HepG2 (cell line): Measurements from ENCODE around the gene CSMD2. TPM values are rescaled to one million over a fixed set of nuclear protein-coding genes. Genes with fewer than 3 reads are reported as not detected.

ENCODE experiments used
- ATAC-seq: fragments of 200-7000 bp; cut with Tn5 transposase; 3 replicates; pipeline ENCODE4 v1.9.1; 2020; ENCODE audit warnings: mild to moderate bottlenecking, moderate library complexity
- BruUV-seq: library from RNA; stranded (reverse); fragments of 400-500 nt; replicated peaks from 2 replicates; lab custom pipeline; 2021; lab: Mats Ljungman, UMichigan
- CTCF ChIA-PET: fragments of 300-600 bp; formaldehyde crosslinking; extraction: SDS; loops from one replicate; lab custom pipeline; 2021; ENCODE audit warnings: low total read pairs, inconsistent platforms, low intra/inter-chr PET ratio; lab: Yijun Ruan, JAX
- POLR2A ChIA-PET: fragments of 350-600 bp; sonication (Branson Sonifier 250); formaldehyde crosslinking; loops from one replicate; lab custom pipeline; 2020; ENCODE audit warnings: antibody characterized with exemption, inconsistent platforms; lab: Yijun Ruan, JAX
- DNase-seq: peaks from one replicate; pipeline ENCODE4 v3.0.0-alpha.2; 2015; ENCODE audit warnings: low spot score
- FAIRE-seq: peaks from 3 replicates; lab custom pipeline; 2011; peaks lifted over from hg19 to GRCh38; lab: Jason Lieb, UNC
- H2AFZ ChIP-seq: one replicate; pipeline ENCODE4 v1.6.1; 2011; ENCODE audit warnings: low read length, inconsistent platforms
- H3K27ac ChIP-seq: fragments of 300-600 bp; 3 replicates; pipeline ENCODE4 v1.8.0; 2011; ENCODE audit warnings: mixed run types, mild to moderate bottlenecking, mixed read lengths, low read length, inconsistent platforms; ENCODE audit not compliant: insufficient read depth; ENCODE audit errors: extremely low read length
- H3K27me3 ChIP-seq, 2 experiments: fragments of 200-600 bp in 1 of 2; 2 replicates in 1 of 2; 3 replicates in 1 of 2; pipeline versions ENCODE4 v1.6.0 to v1.8.0; 2011; ENCODE audit warnings: low read length in 2 of 2, mild to moderate bottlenecking in 2 of 2, moderate library complexity in 2 of 2, inconsistent platforms in 1 of 2; ENCODE audit not compliant: insufficient read depth in 2 of 2, control insufficient read depth in 1 of 2
- H3K36me3 ChIP-seq, 2 experiments: fragments of 200-600 bp in 1 of 2; replicated peaks in 1 of 2; 2 replicates in 1 of 2; 3 replicates in 1 of 2; pipeline versions ENCODE4 v1.5.1 to v1.8.0; 2011; ENCODE audit warnings: low read length in 2 of 2, inconsistent platforms in 1 of 2; ENCODE audit not compliant: insufficient read depth in 2 of 2, control insufficient read depth in 1 of 2
- H3K4me1 ChIP-seq: 2 replicates; pipeline ENCODE4 v1.5.1; 2012; ENCODE audit warnings: low read length, inconsistent platforms; ENCODE audit not compliant: insufficient read depth
- H3K4me2 ChIP-seq: 2 replicates; pipeline ENCODE4 v1.6.0; 2011; ENCODE audit warnings: low read depth, low read length, inconsistent platforms
- H3K4me3 ChIP-seq, 3 experiments: fragments of 200-600 bp in 1 of 3; sonication (generic), shearing (Covaris generic) in 1 of 3; replicated peaks in 1 of 3; 2 replicates each; pipeline ENCODE4 v1.5.1; 2011 to 2016; ENCODE audit warnings: low read length in 3 of 3, inconsistent platforms in 2 of 3, low read depth in 2 of 3, mild to moderate bottlenecking in 2 of 3, control low read depth in 1 of 3, mixed read lengths in 1 of 3; ENCODE audit not compliant: insufficient read depth in 1 of 3
- H3K79me2 ChIP-seq: one replicate; pipeline ENCODE4 v1.6.1; 2011; ENCODE audit warnings: low read length, inconsistent platforms; ENCODE audit not compliant: insufficient read depth
- H3K9ac ChIP-seq: 2 replicates; pipeline ENCODE4 v1.6.0; 2011; ENCODE audit warnings: mild to moderate bottlenecking, low read depth, low read length, inconsistent platforms; ENCODE audit not compliant: insufficient read depth
- H3K9me3 ChIP-seq: 2 replicates; pipeline ENCODE4 v1.5.1; 2012; ENCODE audit warnings: mild to moderate bottlenecking, low read length
- H4K20me1 ChIP-seq: 2 replicates; pipeline ENCODE4 v1.6.0; 2011; ENCODE audit warnings: inconsistent platforms, mild to moderate bottlenecking, low read length, moderate library complexity; ENCODE audit not compliant: insufficient read depth
- DPF2 ChIP-seq: sonication (generic); formaldehyde crosslinking; IDR thresholded peaks from 2 replicates; pipeline ENCODE4 v1.4.0; 2020; ENCODE audit warnings: mild to moderate bottlenecking, low read depth, missing genetic modification reagents, borderline replicate concordance
- HES4 ChIP-seq: sonication (generic); formaldehyde crosslinking; IDR thresholded peaks from 2 replicates; pipeline ENCODE4 v1.9.0; 2021; ENCODE audit warnings: mild to moderate bottlenecking, missing genetic modification reagents, borderline replicate concordance
- JUND ChIP-seq: sonication (generic); formaldehyde crosslinking; IDR thresholded peaks from 2 replicates; pipeline ENCODE4 v1.8.0; 2022; ENCODE audit warnings: mild to moderate bottlenecking, missing genetic modification reagents
- KMT2A ChIP-seq: sonication (generic); formaldehyde crosslinking; IDR thresholded peaks from 2 replicates; pipeline ENCODE4 v1.4.0; 2020; ENCODE audit warnings: missing genetic modification reagents
- MEIS2 ChIP-seq: sonication (generic); formaldehyde crosslinking; IDR thresholded peaks from 2 replicates; pipeline ENCODE4 v1.9.0; 2021; ENCODE audit warnings: mild to moderate bottlenecking, missing genetic modification reagents
- NFATC3 ChIP-seq: sonication (generic); formaldehyde crosslinking; IDR thresholded peaks from 2 replicates; pipeline ENCODE4 v1.5.1; 2020; ENCODE audit warnings: mild to moderate bottlenecking, missing genetic modification reagents
- NFYC ChIP-seq: IDR thresholded peaks from 2 replicates; pipeline ENCODE4 v1.6.1; 2016; ENCODE audit warnings: missing genetic modification reagents, missing compliant biosample characterization
- POLR2AphosphoS2 ChIP-seq: IDR thresholded peaks from 2 replicates; pipeline ENCODE4 v1.6.1; 2011; ENCODE audit warnings: low read depth, low read length, improper control_type of control experiment
- PRMT3 ChIP-seq: sonication (generic); formaldehyde crosslinking; IDR thresholded peaks from 2 replicates; pipeline ENCODE4 v1.8.1; 2022; ENCODE audit warnings: low read depth, mild to moderate bottlenecking, moderate library complexity, missing genetic modification reagents, borderline replicate concordance
- SNAI1 ChIP-seq: sonication (generic); formaldehyde crosslinking; IDR thresholded peaks from 2 replicates; pipeline ENCODE4 v1.5.0; 2020; ENCODE audit warnings: mild to moderate bottlenecking, missing genetic modification reagents, borderline replicate concordance
- SRF ChIP-seq: IDR thresholded peaks from 2 replicates; pipeline ENCODE4 v1.6.1; 2011; ENCODE audit warnings: mild to moderate bottlenecking, low read depth, low read length, moderate library complexity
- WIZ ChIP-seq: sonication (generic); formaldehyde crosslinking; IDR thresholded peaks from 2 replicates; pipeline ENCODE4 v1.5.1; 2020; ENCODE audit warnings: mild to moderate bottlenecking, missing genetic modification reagents
- ZFP36L2 ChIP-seq: sonication (generic); formaldehyde crosslinking; IDR thresholded peaks from 2 replicates; pipeline ENCODE4 v1.4.0; 2020; ENCODE audit warnings: missing genetic modification reagents
- ZNF557 ChIP-seq: sonication (generic); formaldehyde crosslinking; IDR thresholded peaks from 2 replicates; pipeline ENCODE4 v1.4.0; 2020; ENCODE audit warnings: missing genetic modification reagents
- ZNF569 ChIP-seq: sonication (generic); formaldehyde crosslinking; IDR thresholded peaks from 2 replicates; pipeline ENCODE4 v1.5.0; 2020; ENCODE audit warnings: mild to moderate bottlenecking, missing genetic modification reagents, moderate library complexity, borderline replicate concordance
- ZNF724P ChIP-seq: sonication (generic); formaldehyde crosslinking; IDR thresholded peaks from 2 replicates; pipeline ENCODE4 v1.8.0; 2022; ENCODE audit warnings: missing genetic modification reagents, borderline replicate concordance
- WGBS: methylation state at CpG from one replicate; pipeline ENCODE4 v1.1.6; 2017; ENCODE audit warnings: low lambda C conversion rate; 5-methylcytosine and 5-hydroxymethylcytosine counted together
- in situ Hi-C: cut with HindIII; loops from 2 replicates; pipeline ENCODE4 v1.10.0; 2017; ENCODE audit warnings: low pct_unique_long_range_greater_than_20kb; ENCODE audit not compliant: extremely low pct_ligation_motif_present
- intact Hi-C: fragments of 100-400 bp; cut with micrococcal nuclease; formaldehyde crosslinking; loops from one replicate; pipeline ENCODE4 v1.10.0; 2022; ENCODE audit not compliant: unreplicated experiment
- polyA plus RNA-seq, 8 experiments: library from polyadenylated mRNA; depleted of rRNA in 3 of 8; stranded (reverse) in 7 of 8; unstranded in 1 of 8; fragments of >200 nt; fragmentation: Illumina TruSeq in 4 of 8; extraction: Trizol in 4 of 8; gene quantifications; 2 replicates each; pipeline versions ENCODE4 v1.2.1 to v1.2.3, GENCODE V29; 2011 to 2016; ENCODE audit warnings: low read depth in 4 of 8, missing spikeins in 1 of 8, mixed read lengths in 1 of 8; ENCODE audit not compliant: insufficient read depth in 1 of 8
- total RNA-seq, 5 experiments: library from RNA; depleted of rRNA; stranded (reverse); fragments of >200 nt; fragmentation: Illumina TruSeq; extraction: Trizol; gene quantifications; 2 replicates each; pipeline ENCODE4 v1.2.3, GENCODE V29; 2016; ENCODE audit warnings: low read depth in 1 of 5
- TF ChIP-seq, protein P1 (sequence below): IDR thresholded peaks from 2 replicates; pipeline ENCODE4 v1.6.1; 2016; ENCODE audit warnings: low read depth, control low read depth
- TF ChIP-seq, protein P2 (sequence below): sonication (generic); formaldehyde crosslinking; IDR thresholded peaks from 2 replicates; pipeline ENCODE4 v1.8.0; 2022; ENCODE audit warnings: mild to moderate bottlenecking, missing genetic modification reagents, borderline replicate concordance
- TF ChIP-seq, protein P3 (sequence below): sonication (generic); formaldehyde crosslinking; IDR thresholded peaks from 2 replicates; pipeline ENCODE4 v1.4.0; 2020; ENCODE audit warnings: mild to moderate bottlenecking, low read depth, missing genetic modification reagents

The CSMD2 gene
- total and polyA plus RNA-seq, 2 of the 13 experiments (the other 11 are each of a cell fraction or from before 2014, with no cell fraction given) = not detected

DNA sequence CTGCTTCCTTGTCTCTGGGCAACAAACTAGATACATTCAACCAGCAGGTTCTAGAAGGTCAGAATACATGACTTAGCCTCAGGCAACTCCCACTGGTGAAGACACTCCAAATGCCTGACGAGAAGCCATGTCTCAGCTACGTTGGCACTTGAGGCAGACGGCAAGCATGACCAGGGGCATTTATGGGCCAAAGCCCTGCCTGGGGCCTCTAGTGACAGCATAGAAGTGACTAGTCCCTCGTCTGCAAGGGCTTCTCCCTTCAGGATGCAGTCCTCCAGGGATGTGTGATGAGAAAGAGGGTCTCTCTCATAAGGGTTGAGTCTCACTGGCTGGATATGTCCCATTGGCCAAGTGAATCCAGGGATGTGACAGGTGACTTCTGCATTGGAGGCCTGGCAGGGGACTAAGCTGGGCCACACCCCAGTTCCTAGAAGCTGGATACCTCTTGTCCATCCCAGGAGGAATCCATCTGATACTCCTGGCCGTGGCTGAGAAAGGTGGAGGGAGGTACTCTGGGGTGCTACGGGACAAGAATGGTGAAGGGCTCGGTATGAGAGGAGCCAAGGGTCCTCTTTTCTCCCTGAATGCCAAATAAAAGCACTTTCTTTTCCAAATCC lies 449.7 kb downstream of the CSMD2 start (continued):
- TF ChIP-seq, protein P1, sequence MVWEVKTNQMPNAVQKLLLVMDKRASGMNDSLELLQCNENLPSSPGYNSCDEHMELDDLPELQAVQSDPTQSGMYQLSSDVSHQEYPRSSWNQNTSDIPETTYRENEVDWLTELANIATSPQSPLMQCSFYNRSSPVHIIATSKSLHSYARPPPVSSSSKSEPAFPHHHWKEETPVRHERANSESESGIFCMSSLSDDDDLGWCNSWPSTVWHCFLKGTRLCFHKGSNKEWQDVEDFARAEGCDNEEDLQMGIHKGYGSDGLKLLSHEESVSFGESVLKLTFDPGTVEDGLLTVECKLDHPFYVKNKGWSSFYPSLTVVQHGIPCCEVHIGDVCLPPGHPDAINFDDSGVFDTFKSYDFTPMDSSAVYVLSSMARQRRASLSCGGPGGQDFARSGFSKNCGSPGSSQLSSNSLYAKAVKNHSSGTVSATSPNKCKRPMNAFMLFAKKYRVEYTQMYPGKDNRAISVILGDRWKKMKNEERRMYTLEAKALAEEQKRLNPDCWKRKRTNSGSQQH (CRISPR knock-in tag) = no peak
- TF ChIP-seq, protein P2, sequence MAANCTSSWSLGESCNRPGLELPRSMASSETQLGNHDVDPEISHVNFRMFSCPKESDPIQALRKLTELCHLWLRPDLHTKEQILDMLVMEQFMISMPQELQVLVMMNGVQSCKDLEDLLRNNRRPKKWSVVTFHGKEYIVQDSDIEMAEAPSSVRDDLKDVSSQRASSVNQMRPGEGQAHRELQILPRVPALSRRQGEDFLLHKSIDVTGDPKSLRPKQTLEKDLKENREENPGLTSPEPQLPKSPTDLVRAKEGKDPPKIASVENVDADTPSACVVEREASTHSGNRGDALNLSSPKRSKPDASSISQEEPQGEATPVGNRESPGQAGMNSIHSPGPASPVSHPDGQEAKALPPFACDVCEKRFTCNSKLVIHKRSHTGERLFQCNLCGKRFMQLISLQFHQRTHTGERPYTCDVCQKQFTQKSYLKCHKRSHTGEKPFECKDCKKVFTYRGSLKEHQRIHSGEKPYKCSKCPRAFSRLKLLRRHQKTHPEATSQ (CRISPR knock-in tag) = no peak
- TF ChIP-seq HES4 (CRISPR knock-in tag) (no peak), SNAI1 (CRISPR knock-in tag) (no peak), PRMT3 (CRISPR knock-in tag) (no peak), WIZ (CRISPR knock-in tag) (no peak), MEIS2 (no peak)

DNA sequence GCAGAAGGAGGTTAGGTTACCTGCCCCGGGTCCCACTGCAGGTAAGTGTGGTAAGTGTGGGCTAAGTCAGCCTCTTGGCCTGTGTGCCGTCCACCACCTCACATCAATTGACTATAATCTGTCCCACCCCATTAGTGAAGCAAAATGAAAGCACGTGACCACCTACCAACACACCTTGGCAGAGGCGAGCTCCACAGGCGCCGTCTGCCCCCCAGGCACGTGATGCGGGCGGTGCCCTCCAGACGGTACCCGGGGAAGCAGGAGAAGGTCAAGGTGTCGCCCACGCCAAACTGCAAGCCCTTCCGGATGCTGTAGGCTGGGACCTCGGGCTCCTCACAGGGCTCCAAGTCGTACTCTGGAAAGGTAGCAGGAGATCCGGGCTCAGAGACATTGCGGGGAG lies 450.6 kb downstream of the CSMD2 start:
- no peak for FAIRE-seq
- Histone ChIP-seq H3K9me3 (no peaks in the 10 kb centered on the region), H3K4me2 (no peak overlapping the region), H3K9ac (no peak overlapping the region), H2AFZ (no peak overlapping the region), H3K4me3 (no peak overlapping the region), H3K4me1 (no peaks in the 10 kb centered on the region), H3K27ac (no peak overlapping the region), H3K79me2 (no peaks in the 10 kb centered on the region), H3K36me3 (no peaks in the 10 kb centered on the region), H3K27me3 (peaks cover 0 to 6% of the 10 kb centered on the region in 2 experiments; a peak in 1 of 5 replicates), H4K20me1 (no peaks in the 10 kb centered on the region)
- no peak for DNase-seq
- POLR2A ChIA-PET = no interaction called here
- no peak for ATAC-seq
- BruUV-seq = no TSS peak
- WGBS = 26% methylated on average over 18 of the region's 18 CpGs
- in situ Hi-C loops = no loop called here
- CTCF ChIA-PET = no interaction called here
- intact Hi-C loops = no loop called here
- no peak for TF ChIP-seq NFYC (CRISPR knock-in tag)
- no peak for TF ChIP-seq NFATC3 (CRISPR knock-in tag)
- TF ChIP-seq, protein P3, sequence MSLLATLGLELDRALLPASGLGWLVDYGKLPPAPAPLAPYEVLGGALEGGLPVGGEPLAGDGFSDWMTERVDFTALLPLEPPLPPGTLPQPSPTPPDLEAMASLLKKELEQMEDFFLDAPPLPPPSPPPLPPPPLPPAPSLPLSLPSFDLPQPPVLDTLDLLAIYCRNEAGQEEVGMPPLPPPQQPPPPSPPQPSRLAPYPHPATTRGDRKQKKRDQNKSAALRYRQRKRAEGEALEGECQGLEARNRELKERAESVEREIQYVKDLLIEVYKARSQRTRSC (CRISPR knock-in tag) = no peak
- TF ChIP-seq ZNF557 (CRISPR knock-in tag) = no peak
- TF ChIP-seq DPF2 = no peak
- no peak for TF ChIP-seq ZFP36L2 (CRISPR knock-in tag)
- TF ChIP-seq ZNF569 (CRISPR knock-in tag) = no peak
- no peak for TF ChIP-seq JUND (CRISPR knock-in tag)
- TF ChIP-seq ZNF724P (CRISPR knock-in tag) = no peak
- no peak for TF ChIP-seq POLR2AphosphoS2
- TF ChIP-seq KMT2A = no peak
- TF ChIP-seq SRF = no peak
